IMR-90 (cell line): ENCODE data around the gene SVIP. TPM values are rescaled to one million over a fixed set of nuclear protein-coding genes. Genes with fewer than 3 reads are reported as not detected.

Experiments used
- ATAC-seq: fragments of 200-7000 bp; cut with Tn5 transposase; 2 replicates; pipeline ENCODE4 v1.9.1; 2020; ENCODE audit warnings: low read depth, mild to moderate bottlenecking, moderate library complexity
- BruUV-seq: library from RNA; stranded (reverse); fragments of 400-500 nt; replicated peaks from 2 replicates; lab custom pipeline; 2021; lab: Mats Ljungman, UMichigan
- CTCF ChIA-PET: fragments of 300-600 bp; formaldehyde crosslinking; extraction: SDS; loops from one replicate; lab custom pipeline; 2021; ENCODE audit warnings: antibody characterized with exemption; lab: Yijun Ruan, JAX
- POLR2A ChIA-PET: fragments of 300-600 bp; sonication (Branson Sonifier 250); formaldehyde crosslinking; loops from one replicate; lab custom pipeline; 2022; ENCODE audit warnings: antibody characterized with exemption; ENCODE audit not compliant: unreplicated experiment; lab: Charles Lee
- DNase-seq: peaks from one replicate; pipeline ENCODE4 v3.0.0; 2013
- H2AFZ ChIP-seq: replicated peaks from 2 replicates; pipeline ENCODE3; 2013; ENCODE audit warnings: low read length, mild to moderate bottlenecking; ENCODE audit not compliant: poor library complexity
- H2AK5ac ChIP-seq: 2 replicates; pipeline ENCODE4 v1.6.1; 2013; ENCODE audit warnings: low read depth, low read length, inconsistent platforms
- H2AK9ac ChIP-seq: replicated peaks from 2 replicates; pipeline ENCODE3; 2013; ENCODE audit warnings: mild to moderate bottlenecking, low read depth, low read length, moderate library complexity; ENCODE audit not compliant: poor library complexity
- H2BK120ac ChIP-seq: 2 replicates; pipeline ENCODE4 v1.6.1; 2013; ENCODE audit warnings: low read depth, low read length, inconsistent platforms
- H2BK15ac ChIP-seq: 3 replicates; pipeline ENCODE4 v1.6.1; 2013; ENCODE audit warnings: low read depth, low read length, inconsistent platforms
- H2BK20ac ChIP-seq: 2 replicates; pipeline ENCODE4 v1.6.1; 2013; ENCODE audit warnings: low read depth, mild to moderate bottlenecking, inconsistent platforms, low read length, moderate library complexity
- H2BK5ac ChIP-seq: 2 replicates; pipeline ENCODE4 v1.6.1; 2013; ENCODE audit warnings: mild to moderate bottlenecking, low read depth, low read length, inconsistent platforms; ENCODE audit not compliant: poor library complexity, severe bottlenecking
- H3K14ac ChIP-seq: replicated peaks from 2 replicates; pipeline ENCODE4 v1.6.1; 2013; ENCODE audit warnings: low read depth, low read length, inconsistent platforms
- H3K18ac ChIP-seq: 2 replicates; pipeline ENCODE4 v1.6.1; 2013; ENCODE audit warnings: low read depth, low read length, control low read depth
- H3K23ac ChIP-seq: 2 replicates; pipeline ENCODE4 v1.6.1; 2013; ENCODE audit warnings: low read depth, low read length, inconsistent platforms
- H3K27ac ChIP-seq: 2 replicates; pipeline ENCODE4 v1.5.1; 2013; ENCODE audit warnings: mild to moderate bottlenecking, control low read depth, low read length; ENCODE audit not compliant: insufficient read depth
- H3K27me3 ChIP-seq: 2 replicates; pipeline ENCODE4 v1.6.1; 2013; ENCODE audit warnings: low read length; ENCODE audit not compliant: control insufficient read depth, insufficient read depth
- H3K36me3 ChIP-seq: 2 replicates; pipeline ENCODE4 v1.6.1; 2013; ENCODE audit warnings: low read length, mixed read lengths; ENCODE audit not compliant: control insufficient read depth, insufficient read depth
- H3K4ac ChIP-seq: 2 replicates; pipeline ENCODE4 v1.6.1; 2013; ENCODE audit warnings: low read depth, low read length, inconsistent platforms
- H3K4me1 ChIP-seq: 2 replicates; pipeline ENCODE4 v1.6.1; 2013; ENCODE audit warnings: low read length, mixed read lengths; ENCODE audit not compliant: control insufficient read depth, insufficient read depth
- H3K4me2 ChIP-seq: 2 replicates; pipeline ENCODE4 v1.6.1; 2013; ENCODE audit warnings: low read depth, mild to moderate bottlenecking, control low read depth, low read length, moderate library complexity
- H3K4me3 ChIP-seq: 2 replicates; pipeline ENCODE4 v1.5.1; 2013; ENCODE audit warnings: low read depth, mild to moderate bottlenecking, control low read depth, low read length, moderate library complexity; ENCODE audit not compliant: insufficient read depth
- H3K56ac ChIP-seq: 2 replicates; pipeline ENCODE4 v1.6.1; 2013; ENCODE audit warnings: low read length, inconsistent platforms; ENCODE audit not compliant: insufficient read depth; ENCODE audit errors: extremely low read depth
- H3K79me1 ChIP-seq, 2 experiments: 2 replicates each; pipeline ENCODE4 v1.6.1; 2013; ENCODE audit warnings: low read length in 2 of 2, inconsistent platforms in 1 of 2, low read depth in 1 of 2
- H3K9ac ChIP-seq: 2 replicates; pipeline ENCODE4 v1.6.1; 2013; ENCODE audit warnings: low read depth, low read length, control low read depth
- H3K9me1 ChIP-seq: 2 replicates; pipeline ENCODE4 v1.6.1; 2013; ENCODE audit warnings: low read length, inconsistent platforms; ENCODE audit not compliant: insufficient read depth
- H3K9me3 ChIP-seq: 2 replicates; pipeline ENCODE4 v1.6.1; 2013; ENCODE audit warnings: low read length; ENCODE audit not compliant: control insufficient read depth, insufficient read depth
- H4K20me1 ChIP-seq: 2 replicates; pipeline ENCODE4 v1.6.1; 2013; ENCODE audit warnings: low read length, inconsistent platforms; ENCODE audit not compliant: insufficient read depth
- H4K5ac ChIP-seq: 2 replicates; pipeline ENCODE4 v1.6.1; 2013; ENCODE audit warnings: mild to moderate bottlenecking, low read depth, low read length, control low read depth
- H4K8ac ChIP-seq, 2 experiments: 2 replicates each; pipeline ENCODE4 v1.6.1; 2013; ENCODE audit warnings: low read depth in 2 of 2, low read length in 2 of 2, control low read depth in 1 of 2, inconsistent platforms in 1 of 2
- H4K91ac ChIP-seq: 2 replicates; pipeline ENCODE4 v1.6.1; 2013; ENCODE audit warnings: low read depth, low read length, inconsistent platforms; ENCODE audit not compliant: insufficient read depth
- BHLHE40 ChIP-seq: fragments of 150-350 bp; IDR thresholded peaks from 2 replicates; pipeline ENCODE4 v1.6.1; 2016; ENCODE audit warnings: mild to moderate bottlenecking, low read depth, low read length
- CEBPB ChIP-seq: IDR thresholded peaks from 2 replicates; pipeline ENCODE4 v1.6.1; 2012; ENCODE audit warnings: low read depth, low read length, improper control_type of control experiment
- CHD1 ChIP-seq: IDR thresholded peaks from 2 replicates; pipeline ENCODE4 v1.6.1; 2012; ENCODE audit warnings: low read depth, low read length, improper control_type of control experiment
- FOS ChIP-seq: fragments of 150-350 bp; IDR thresholded peaks from 2 replicates; pipeline ENCODE4 v1.6.1; 2016; ENCODE audit warnings: low read depth, low read length
- MAFK ChIP-seq: IDR thresholded peaks from 2 replicates; pipeline ENCODE4 v1.6.1; 2012; ENCODE audit warnings: low read depth, low read length, improper control_type of control experiment
- MAZ ChIP-seq: IDR thresholded peaks from 2 replicates; pipeline ENCODE4 v1.6.1; 2012; ENCODE audit warnings: low read depth, mild to moderate bottlenecking, low read length, improper control_type of control experiment, moderate library complexity, borderline replicate concordance
- MXI1 ChIP-seq: IDR thresholded peaks from 2 replicates; pipeline ENCODE4 v1.6.1; 2012; ENCODE audit warnings: low read depth, mild to moderate bottlenecking, low read length, moderate library complexity, borderline replicate concordance
- NFE2L2 ChIP-seq: fragments of 150-350 bp; IDR thresholded peaks from 2 replicates; pipeline ENCODE4 v1.6.1; 2016; ENCODE audit warnings: low read depth, mild to moderate bottlenecking, low read length
- POLR2A ChIP-seq: IDR thresholded peaks from 2 replicates; pipeline ENCODE4 v1.6.1; 2012; ENCODE audit warnings: mild to moderate bottlenecking, low read depth, low read length
- RAD21 ChIP-seq: IDR thresholded peaks from 2 replicates; pipeline ENCODE4 v1.6.1; 2012; ENCODE audit warnings: low read length, improper control_type of control experiment
- RCOR1 ChIP-seq: IDR thresholded peaks from 2 replicates; pipeline ENCODE4 v1.6.1; 2012; ENCODE audit warnings: mild to moderate bottlenecking, low read length, improper control_type of control experiment; ENCODE audit not compliant: insufficient replicate concordance
- RFX5 ChIP-seq: IDR thresholded peaks from 2 replicates; pipeline ENCODE4 v1.8.0; 2012; ENCODE audit warnings: low read depth, mild to moderate bottlenecking, low read length, moderate library complexity
- SMC3 ChIP-seq: fragments of 150-350 bp; IDR thresholded peaks from 2 replicates; pipeline ENCODE4 v1.6.1; 2016; ENCODE audit warnings: low read depth, mild to moderate bottlenecking, antibody characterized with exemption, low read length, moderate library complexity
- WGBS, 2 experiments: methylation state at CpG; one replicate each; pipeline versions ENCODE4 v1.1.5 to v1.1.7; 2013; ENCODE audit warnings: missing lambda C conversion rate in 2 of 2; ENCODE audit not compliant: insufficient read length in 1 of 2; ENCODE audit errors: extremely low coverage in 2 of 2; 5-methylcytosine and 5-hydroxymethylcytosine counted together
- dilution Hi-C: fragments of 300-500 bp; cut with HindIII; formaldehyde crosslinking; loops from one replicate; pipeline ENCODE4 v1.14.3; 2018; ENCODE audit warnings: low sequenced_read_pairs; ENCODE audit not compliant: unreplicated experiment
- in situ Hi-C: fragments of 300-500 bp; cut with MboI; formaldehyde crosslinking; loops from 3 replicates; pipeline ENCODE4 v1.14.3; 2019; ENCODE audit warnings: low sequenced_read_pairs, inconsistent platforms, mixed read lengths
- intact Hi-C: fragments of 100-400 bp; cut with micrococcal nuclease; formaldehyde crosslinking; loops from 2 replicates; pipeline ENCODE4 v1.10.0; 2022
- polyA plus RNA-seq, 3 experiments: library from polyadenylated mRNA; depleted of rRNA; stranded (reverse); fragments of >200 nt; gene quantifications; 2 replicates each; pipeline ENCODE4 v1.2.3, GENCODE V29; 2012; ENCODE audit warnings: low replicate concordance in 1 of 3
- total RNA-seq: library from RNA; depleted of rRNA; stranded (reverse); fragments of >200 nt; gene quantifications from 2 replicates; pipeline ENCODE4 v1.2.3, GENCODE V29; 2012
- TF ChIP-seq, protein P1 (sequence below): conservative IDR thresholded peaks from 2 replicates; pipeline ENCODE4 v1.5.1; 2012; ENCODE audit warnings: mild to moderate bottlenecking, low read depth, low read length, improper control_type of control experiment
- TF ChIP-seq, protein P2 (sequence below): fragments of 150-350 bp; IDR thresholded peaks from 2 replicates; pipeline ENCODE4 v1.6.1; 2017; ENCODE audit warnings: mild to moderate bottlenecking, antibody characterized with exemption, low read length, low read depth
- TF ChIP-seq, protein P3 (sequence below): fragments of 150-350 bp; IDR thresholded peaks from 2 replicates; pipeline ENCODE4 v1.6.1; 2016; ENCODE audit warnings: low read depth, mild to moderate bottlenecking, low read length, moderate library complexity, borderline replicate concordance

The SVIP gene
- total and polyA plus RNA-seq, 2 of the 4 experiments (the other 2 are of a cell fraction), result 2.0 to 6.8 TPM

DNA sequence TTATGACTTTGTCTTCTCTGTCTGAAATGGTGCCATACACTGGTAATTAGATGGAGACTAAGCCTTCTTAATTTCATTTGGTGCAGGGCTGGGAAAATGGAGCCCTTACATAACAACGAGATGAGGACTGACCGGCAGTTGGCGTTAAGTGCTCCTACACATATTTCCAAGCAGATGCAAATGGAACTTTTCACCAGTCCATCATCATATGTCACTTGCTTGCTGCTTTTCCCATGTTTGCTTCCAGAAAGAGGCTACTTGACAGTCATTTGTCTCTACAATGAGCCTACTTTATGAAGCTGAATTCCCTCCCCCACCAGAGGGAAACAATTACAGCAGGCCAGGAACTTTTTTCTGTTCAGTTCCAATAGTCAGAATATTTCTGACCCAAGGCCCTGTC lies 32.6 kb downstream of the SVIP start:
- H4K8ac ChIP-seq, result no peak overlapping the region
- H3K9me1 ChIP-seq, result no peaks in the 10 kb centered on the region
- no peak overlapping the region for H2BK5ac ChIP-seq
- no CpG with 5 or more reads among the region's 3 CpGs for WGBS, 2 experiments
- BruUV-seq, result no TSS peak
- in situ Hi-C loops, result no loop called here
- H4K5ac ChIP-seq, result no peak overlapping the region
- H3K4me3 ChIP-seq, result no peak overlapping the region
- H2AK9ac ChIP-seq, result no peak overlapping the region
- H3K36me3 ChIP-seq, result no peaks in the 10 kb centered on the region
- H2AK5ac ChIP-seq, result no peak overlapping the region
- H4K20me1 ChIP-seq, result no peaks in the 10 kb centered on the region
- ChIA-PET POLR2A (no interaction called here), CTCF (interaction anchor here (2.9 kb wide), 1 partner anchor 10 kb away, joined by 9 read pairs; no protein-coding TSS in a partner anchor)
- DNase-seq, result no peak
- no peak overlapping the region for H2BK15ac ChIP-seq
- H3K4ac ChIP-seq, result no peak overlapping the region
- no peak overlapping the region for H2AFZ ChIP-seq
- H3K27me3 ChIP-seq, result no peaks in the 10 kb centered on the region
- no peak overlapping the region for H2BK20ac ChIP-seq
- H3K27ac ChIP-seq, result no peak overlapping the region
- no peak overlapping the region for H3K56ac ChIP-seq
- H3K4me1 ChIP-seq, result peaks cover 4% of the 10 kb centered on the region; the same call in 1 of the 2 replicates
- no peak overlapping the region for H2BK120ac ChIP-seq
- H3K9ac ChIP-seq, result no peak overlapping the region
- H3K9me3 ChIP-seq, result no peaks in the 10 kb centered on the region
- H3K18ac ChIP-seq, result no peak overlapping the region
- intact Hi-C loops, result no loop called here
- dilution Hi-C loops, result no loop called here
- no peak for TF ChIP-seq RFX5
- TF ChIP-seq, protein P1, sequence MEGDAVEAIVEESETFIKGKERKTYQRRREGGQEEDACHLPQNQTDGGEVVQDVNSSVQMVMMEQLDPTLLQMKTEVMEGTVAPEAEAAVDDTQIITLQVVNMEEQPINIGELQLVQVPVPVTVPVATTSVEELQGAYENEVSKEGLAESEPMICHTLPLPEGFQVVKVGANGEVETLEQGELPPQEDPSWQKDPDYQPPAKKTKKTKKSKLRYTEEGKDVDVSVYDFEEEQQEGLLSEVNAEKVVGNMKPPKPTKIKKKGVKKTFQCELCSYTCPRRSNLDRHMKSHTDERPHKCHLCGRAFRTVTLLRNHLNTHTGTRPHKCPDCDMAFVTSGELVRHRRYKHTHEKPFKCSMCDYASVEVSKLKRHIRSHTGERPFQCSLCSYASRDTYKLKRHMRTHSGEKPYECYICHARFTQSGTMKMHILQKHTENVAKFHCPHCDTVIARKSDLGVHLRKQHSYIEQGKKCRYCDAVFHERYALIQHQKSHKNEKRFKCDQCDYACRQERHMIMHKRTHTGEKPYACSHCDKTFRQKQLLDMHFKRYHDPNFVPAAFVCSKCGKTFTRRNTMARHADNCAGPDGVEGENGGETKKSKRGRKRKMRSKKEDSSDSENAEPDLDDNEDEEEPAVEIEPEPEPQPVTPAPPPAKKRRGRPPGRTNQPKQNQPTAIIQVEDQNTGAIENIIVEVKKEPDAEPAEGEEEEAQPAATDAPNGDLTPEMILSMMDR, result no peak
- no peak for TF ChIP-seq MXI1
- no peak for TF ChIP-seq MAZ
- no peak for TF ChIP-seq RAD21
- no peak for TF ChIP-seq MAFK
- TF ChIP-seq, protein P2, sequence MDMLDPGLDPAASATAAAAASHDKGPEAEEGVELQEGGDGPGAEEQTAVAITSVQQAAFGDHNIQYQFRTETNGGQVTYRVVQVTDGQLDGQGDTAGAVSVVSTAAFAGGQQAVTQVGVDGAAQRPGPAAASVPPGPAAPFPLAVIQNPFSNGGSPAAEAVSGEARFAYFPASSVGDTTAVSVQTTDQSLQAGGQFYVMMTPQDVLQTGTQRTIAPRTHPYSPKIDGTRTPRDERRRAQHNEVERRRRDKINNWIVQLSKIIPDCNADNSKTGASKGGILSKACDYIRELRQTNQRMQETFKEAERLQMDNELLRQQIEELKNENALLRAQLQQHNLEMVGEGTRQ, result no peak
- no peak for TF ChIP-seq NFE2L2
- no peak for TF ChIP-seq FOS
- no peak for TF ChIP-seq CHD1
- no peak for TF ChIP-seq CEBPB
- TF ChIP-seq POLR2A, result no peak
- TF ChIP-seq BHLHE40, result no peak
- TF ChIP-seq SMC3, result no peak
- TF ChIP-seq, protein P3, sequence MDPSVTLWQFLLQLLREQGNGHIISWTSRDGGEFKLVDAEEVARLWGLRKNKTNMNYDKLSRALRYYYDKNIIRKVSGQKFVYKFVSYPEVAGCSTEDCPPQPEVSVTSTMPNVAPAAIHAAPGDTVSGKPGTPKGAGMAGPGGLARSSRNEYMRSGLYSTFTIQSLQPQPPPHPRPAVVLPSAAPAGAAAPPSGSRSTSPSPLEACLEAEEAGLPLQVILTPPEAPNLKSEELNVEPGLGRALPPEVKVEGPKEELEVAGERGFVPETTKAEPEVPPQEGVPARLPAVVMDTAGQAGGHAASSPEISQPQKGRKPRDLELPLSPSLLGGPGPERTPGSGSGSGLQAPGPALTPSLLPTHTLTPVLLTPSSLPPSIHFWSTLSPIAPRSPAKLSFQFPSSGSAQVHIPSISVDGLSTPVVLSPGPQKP, result no peak
- TF ChIP-seq RCOR1, result no peak
- H3K14ac ChIP-seq, result no peak overlapping the region
- H3K79me1 ChIP-seq, result no peaks in the 10 kb centered on the region
- no peak overlapping the region for H3K23ac ChIP-seq
- no peak overlapping the region for H4K91ac ChIP-seq
- no peak overlapping the region for H3K4me2 ChIP-seq
- ATAC-seq, result no peak
